H1 (cell line): ENCODE measurements around the gene DYNLRB1. TPM values are rescaled to one million over a fixed set of nuclear protein-coding genes. Genes with fewer than 3 reads are reported as not detected.

Source experiments
- CTCF ChIA-PET: fragments of 300-600 bp; sonication (Branson Sonifier 250); formaldehyde crosslinking; loops from one replicate; lab custom pipeline; 2021; ENCODE audit not compliant: partially characterized antibody; lab: Charles Lee
- POLR2A ChIA-PET: fragments of 300-600 bp; sonication (Branson Sonifier 250); formaldehyde crosslinking; loops from one replicate; lab custom pipeline; 2021; ENCODE audit warnings: inconsistent platforms; ENCODE audit not compliant: partially characterized antibody; lab: Charles Lee
- DNase-seq, 2 experiments: peaks; one replicate each; pipeline versions ENCODE4 v3.0.0 to v3.0.0-alpha.2; 2010 to 2022; ENCODE audit warnings: low spot score in 2 of 2, low read depth in 1 of 2, mixed read lengths in 1 of 2
- FAIRE-seq: peaks from 2 replicates; lab custom pipeline; 2011; peaks lifted over from hg19 to GRCh38; lab: Jason Lieb, UNC
- H2AFZ ChIP-seq: 2 replicates; pipeline ENCODE4 v1.8.1; 2012; ENCODE audit warnings: low read length, inconsistent platforms
- H2AK5ac ChIP-seq: 2 replicates; pipeline ENCODE4 v1.6.1; 2013; ENCODE audit warnings: low read depth, low read length
- H2BK120ac ChIP-seq: replicated peaks from 2 replicates; pipeline ENCODE3; 2013; ENCODE audit warnings: low read depth, low read length, inconsistent platforms
- H2BK12ac ChIP-seq: 2 replicates; pipeline ENCODE4 v1.6.1; 2013; ENCODE audit warnings: low read depth, low read length
- H2BK15ac ChIP-seq: 2 replicates; pipeline ENCODE4 v1.6.1; 2013; ENCODE audit warnings: low read length
- H2BK20ac ChIP-seq: 2 replicates; pipeline ENCODE4 v1.6.1; 2013; ENCODE audit warnings: low read length
- H2BK5ac ChIP-seq: 2 replicates; pipeline ENCODE4 v1.6.1; 2013; ENCODE audit warnings: low read depth, low read length
- H3K14ac ChIP-seq: 2 replicates; pipeline ENCODE4 v1.6.1; 2013; ENCODE audit warnings: inconsistent platforms; ENCODE audit not compliant: insufficient read length
- H3K18ac ChIP-seq: 2 replicates; pipeline ENCODE4 v1.6.1; 2013; ENCODE audit warnings: low read length; ENCODE audit errors: extremely low read depth
- H3K23ac ChIP-seq: 2 replicates; pipeline ENCODE4 v1.6.1; 2013; ENCODE audit warnings: inconsistent platforms; ENCODE audit not compliant: insufficient read length
- H3K23me2 ChIP-seq: 2 replicates; pipeline ENCODE4 v1.6.1; 2013; ENCODE audit warnings: low read depth, low read length
- H3K27ac ChIP-seq: 2 replicates; pipeline ENCODE4 v1.6.1; 2011; ENCODE audit warnings: low read depth, low read length, inconsistent platforms
- H3K27me3 ChIP-seq, 4 experiments: replicated peaks in 1 of 4; 1 replicate in 1 of 4; 2 replicates in 3 of 4; pipeline versions ENCODE4 v1.6.1 to v1.8.1; 2011 to 2013; ENCODE audit warnings: low read length in 3 of 4, mild to moderate bottlenecking in 3 of 4, inconsistent platforms in 2 of 4, mixed read lengths in 2 of 4, moderate library complexity in 1 of 4; ENCODE audit not compliant: control insufficient read depth in 3 of 4, insufficient read depth in 3 of 4; ENCODE audit errors: extremely low read depth in 1 of 4
- H3K36me3 ChIP-seq, 4 experiments: 2 replicates each; pipeline versions ENCODE4 v1.6.1 to v1.8.1; 2011 to 2013; ENCODE audit warnings: mild to moderate bottlenecking in 4 of 4, low read length in 3 of 4, moderate library complexity in 2 of 4, control low read depth in 1 of 4, inconsistent platforms in 1 of 4; ENCODE audit not compliant: insufficient read depth in 4 of 4, control insufficient read depth in 2 of 4
- H3K4ac ChIP-seq: replicated peaks from 2 replicates; pipeline ENCODE3; 2013; ENCODE audit warnings: low read length, low read depth, mixed read lengths, inconsistent platforms; ENCODE audit not compliant: insufficient read length
- H3K4me1 ChIP-seq, 4 experiments: replicated peaks in 1 of 4; 1 replicate in 1 of 4; 2 replicates in 3 of 4; pipeline versions ENCODE4 v1.6.1 to v1.8.1; 2011 to 2013; ENCODE audit warnings: low read length in 3 of 4, inconsistent platforms in 2 of 4, mixed read lengths in 1 of 4; ENCODE audit not compliant: insufficient read depth in 4 of 4, control insufficient read depth in 3 of 4
- H3K4me2 ChIP-seq, 2 experiments: 2 replicates each; pipeline versions ENCODE4 v1.6.1 to v1.8.1; 2011 to 2013; ENCODE audit warnings: low read depth in 2 of 2, low read length in 2 of 2, control low read depth in 1 of 2, inconsistent platforms in 1 of 2, mild to moderate bottlenecking in 1 of 2; ENCODE audit not compliant: insufficient read depth in 1 of 2
- H3K4me3 ChIP-seq, 4 experiments: fragments of 200-600, 300-600 bp in 1 of 4; sonication (generic), shearing (Covaris generic), sonication (Bioruptor Twin) in 1 of 4; 2 replicates each; pipeline versions ENCODE4 v1.5.1 to v1.8.1; 2011 to 2016; ENCODE audit warnings: low read length in 4 of 4, low read depth in 3 of 4, control low read depth in 2 of 4, inconsistent platforms in 2 of 4, mild to moderate bottlenecking in 2 of 4, mixed read lengths in 1 of 4, moderate library complexity in 1 of 4; ENCODE audit not compliant: insufficient read depth in 2 of 4; ENCODE audit errors: extremely low read depth in 1 of 4
- H3K56ac ChIP-seq: replicated peaks from 2 replicates; pipeline ENCODE3; 2013; ENCODE audit warnings: low read depth, mild to moderate bottlenecking, mixed read lengths, low read length, inconsistent platforms; ENCODE audit not compliant: insufficient read length
- H3K79me1 ChIP-seq: 2 replicates; pipeline ENCODE4 v1.6.1; 2013; ENCODE audit warnings: low read depth, low read length, control low read depth
- H3K79me2 ChIP-seq, 2 experiments: 2 replicates each; pipeline versions ENCODE4 v1.6.1 to v1.8.1; 2012 to 2013; ENCODE audit warnings: low read length in 2 of 2, mild to moderate bottlenecking in 2 of 2, inconsistent platforms in 1 of 2; ENCODE audit not compliant: insufficient read depth in 2 of 2, control insufficient read depth in 1 of 2
- H3K9ac ChIP-seq, 4 experiments: replicated peaks in 1 of 4; 1 replicate in 1 of 4; 2 replicates in 3 of 4; pipeline versions ENCODE4 v1.6.1 to v1.8.1; 2011 to 2013; ENCODE audit warnings: low read depth in 3 of 4, low read length in 3 of 4, control low read depth in 2 of 4, mild to moderate bottlenecking in 2 of 4, moderate library complexity in 2 of 4, inconsistent platforms in 1 of 4; ENCODE audit errors: extremely low read depth in 1 of 4
- H3K9me3 ChIP-seq, 2 experiments: 2 replicates each; pipeline versions ENCODE4 v1.6.1 to v1.8.1; 2012 to 2013; ENCODE audit warnings: mild to moderate bottlenecking in 2 of 2, moderate library complexity in 2 of 2, control low read depth in 1 of 2, inconsistent platforms in 1 of 2, low read depth in 1 of 2, low read length in 1 of 2, mixed read lengths in 1 of 2; ENCODE audit not compliant: insufficient read depth in 2 of 2
- H4K20me1 ChIP-seq, 2 experiments: replicated peaks in 1 of 2; 2 replicates each; pipeline versions ENCODE3 to v1.8.1; 2011 to 2013; ENCODE audit warnings: inconsistent platforms in 2 of 2, low read length in 2 of 2, mild to moderate bottlenecking in 1 of 2; ENCODE audit not compliant: insufficient read depth in 2 of 2, control insufficient read depth in 1 of 2
- H4K5ac ChIP-seq: 2 replicates; pipeline ENCODE4 v1.6.1; 2013; ENCODE audit warnings: low read length, low read depth, mixed read lengths, inconsistent platforms; ENCODE audit not compliant: insufficient read length
- H4K8ac ChIP-seq: 2 replicates; pipeline ENCODE4 v1.8.0; 2013; ENCODE audit warnings: mild to moderate bottlenecking, moderate library complexity, low read length, inconsistent platforms; ENCODE audit not compliant: insufficient read depth; ENCODE audit errors: extremely low read depth
- H4K91ac ChIP-seq: replicated peaks from 2 replicates; pipeline ENCODE3; 2013; ENCODE audit warnings: low read length, mixed read lengths, inconsistent platforms; ENCODE audit not compliant: insufficient read length
- BACH1 ChIP-seq: IDR thresholded peaks from 2 replicates; pipeline ENCODE4 v1.6.1; 2012; ENCODE audit warnings: low read length, improper control_type of control experiment
- POU5F1 ChIP-seq: IDR thresholded peaks from 2 replicates; pipeline ENCODE4 v1.6.1; 2011; ENCODE audit warnings: low read depth, mild to moderate bottlenecking, low read length, moderate library complexity
- WGBS, 2 experiments: shearing (Covaris generic) in 1 of 2; methylation state at CpG; one replicate each; pipeline versions ENCODE4 v1.1.6 to v1.1.7; 2013 to 2015; ENCODE audit warnings: low lambda C conversion rate in 2 of 2, mixed read lengths in 2 of 2, inconsistent platforms in 1 of 2, low coverage in 1 of 2, missing lambda C conversion rate in 1 of 2; ENCODE audit not compliant: insufficient replicate concordance in 2 of 2, insufficient coverage in 1 of 2, insufficient read length in 1 of 2; ENCODE audit errors: extremely low coverage in 1 of 2, missing lambda C conversion rate in 1 of 2; 5-methylcytosine and 5-hydroxymethylcytosine counted together
- polyA plus RNA-seq, 7 experiments: library from polyadenylated mRNA; depleted of rRNA in 3 of 7; stranded (reverse) in 5 of 7; unstranded in 2 of 7; fragments of >200 nt in 5 of 7; fragments of 200-250 nt in 2 of 7; gene quantifications; 1 replicate in 5 of 7; 2 replicates in 1 of 7; 4 replicates in 1 of 7; pipeline versions ENCODE4 v1.2.1 to v1.2.3, GENCODE V29; 2011 to 2013; ENCODE audit warnings: missing spikeins in 2 of 7, mixed read lengths in 2 of 7
- total RNA-seq: library from RNA; stranded (reverse); fragmentation: NEBNext Ultra II Directional; extraction: Animal tissue kit (Norgen Biotek cat#: 25700); gene quantifications from 2 replicates; pipeline ENCODE4 v1.2.1, GENCODE V29; 2021

Gene DYNLRB1
- total and polyA plus RNA-seq, 2 of the 8 experiments (the other 6 are each of a cell fraction or from before 2014, with no cell fraction given), result 109 to 214 TPM

DNA sequence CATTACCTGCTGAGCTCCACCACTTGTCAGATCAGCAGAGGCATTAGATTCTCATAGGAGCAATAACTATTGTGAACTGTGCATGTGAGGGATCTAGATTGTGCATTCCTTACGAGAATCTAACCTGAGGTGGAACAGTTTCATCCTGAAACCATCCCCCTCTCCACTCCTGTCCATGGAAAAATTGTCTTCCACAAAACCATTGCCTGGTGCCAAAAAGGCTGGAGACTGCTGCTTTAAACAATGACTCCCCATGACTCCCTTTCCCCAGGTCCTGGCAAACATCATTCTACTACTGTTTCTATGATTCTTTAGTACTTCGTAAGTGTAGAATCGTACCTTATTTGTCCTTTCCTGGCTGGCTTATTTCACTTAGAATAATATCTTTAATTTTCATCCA, 9.7 kb upstream of the DYNLRB1 start:
- no peak overlapping the region for H3K18ac ChIP-seq
- no peak overlapping the region for H3K4ac ChIP-seq
- H3K36me3 ChIP-seq, result peaks cover 6 to 20% (median 13%) of the 10 kb centered on the region in 4 experiments; a peak in 4 of 8 replicates
- H2BK120ac ChIP-seq, result no peak overlapping the region
- ChIA-PET CTCF (interaction anchor here (1.3 to 1.7 kb wide), 2 partner anchors 16 to 194 kb away, joined by 3 to 6 read pairs; no protein-coding TSS in a partner anchor), POLR2A (interaction anchor here (0.9 to 3.0 kb wide), 2 partner anchors 9 to 144 kb away, joined by 3 to 15 read pairs; partner anchors contain the start of gene DYNLRB1)
- FAIRE-seq, result no peak
- no peak overlapping the region for H3K14ac ChIP-seq
- no peak overlapping the region for H4K91ac ChIP-seq
- H3K79me2 ChIP-seq, result no peaks in the 10 kb centered on the region
- H2AFZ ChIP-seq, result no peak overlapping the region
- no peaks in the 10 kb centered on the region for H3K9me3 ChIP-seq
- no peak overlapping the region for H3K27ac ChIP-seq
- H3K4me1 ChIP-seq, result no peaks in the 10 kb centered on the region
- H3K23ac ChIP-seq, result no peak overlapping the region
- H3K4me3 ChIP-seq, result no peak overlapping the region
- H2BK20ac ChIP-seq, result no peak overlapping the region
- H4K5ac ChIP-seq, result no peak overlapping the region
- no peaks in the 10 kb centered on the region for H3K27me3 ChIP-seq
- H2BK15ac ChIP-seq, result no peak overlapping the region
- peaks cover 0 to 6% of the 10 kb centered on the region in 2 experiments for H4K20me1 ChIP-seq
- TF ChIP-seq BACH1 (0 out of 2 replicates have a peak, but pooled peaks have one; percentile 11), POU5F1 (no peak)
- no peak overlapping the region for H3K4me2 ChIP-seq
- no peak overlapping the region for H2BK5ac ChIP-seq
- 88% methylated on average over 3 of the region's 3 CpGs; no CpG with 5 or more reads in 1 of the 2 experiments for WGBS, 2 experiments
- no peak overlapping the region for H3K56ac ChIP-seq
- H2BK12ac ChIP-seq, result no peak overlapping the region
- H3K79me1 ChIP-seq, result no peaks in the 10 kb centered on the region
- no peak overlapping the region for H2AK5ac ChIP-seq
- no peak for DNase-seq
- no peaks in the 10 kb centered on the region for H3K23me2 ChIP-seq
- H4K8ac ChIP-seq, result no peak overlapping the region
- H3K9ac ChIP-seq, result no peak overlapping the region
